Fibroblast of lung (primary cell): ENCODE data around the gene MRPL38. TPM values are rescaled to one million over a fixed set of nuclear protein-coding genes. Genes with fewer than 3 reads are reported as not detected.
"Not testable (repeated sequence)": the region's sequence is repeated elsewhere in the genome, so short reads cannot be mapped to it uniquely, and the experiment has no call there.

ENCODE experiments used
- DNase-seq, 2 donors: peaks; one replicate each; pipeline versions ENCODE4 v3.0.0 to v3.0.0-alpha.2; 2010; ENCODE audit warnings: low read depth in 2 of 2
- H2AFZ ChIP-seq: 2 replicates; pipeline ENCODE4 v1.5.1; 2012; ENCODE audit warnings: low read length, control low read depth, inconsistent platforms
- H3K27ac ChIP-seq: 2 replicates; pipeline ENCODE4 v1.5.1; 2011; ENCODE audit warnings: low read length, control low read depth; ENCODE audit not compliant: insufficient read depth
- H3K27me3 ChIP-seq: 2 replicates; pipeline ENCODE4 v1.5.1; 2011; ENCODE audit warnings: mild to moderate bottlenecking, low read length; ENCODE audit not compliant: control insufficient read depth, insufficient read depth
- H3K36me3 ChIP-seq: 2 replicates; pipeline ENCODE4 v1.5.1; 2011; ENCODE audit warnings: low read length; ENCODE audit not compliant: control insufficient read depth, insufficient read depth
- H3K4me1 ChIP-seq: 2 replicates; pipeline ENCODE4 v1.5.1; 2011; ENCODE audit warnings: low read length; ENCODE audit not compliant: control insufficient read depth, insufficient read depth; ENCODE audit errors: extremely low read depth
- H3K4me2 ChIP-seq: 2 replicates; pipeline ENCODE4 v1.5.1; 2011; ENCODE audit warnings: low read length, control low read depth; ENCODE audit not compliant: insufficient read depth; ENCODE audit errors: extremely low read depth
- H3K4me3 ChIP-seq, 4 experiments: fragments of 200-600 bp in 1 of 4; sonication (generic) in 1 of 4; replicated peaks in 1 of 4; 2 replicates each; pipeline ENCODE4 v1.5.1; 2011 to 2016; ENCODE audit warnings: low read length in 4 of 4, low read depth in 3 of 4, mild to moderate bottlenecking in 3 of 4, control low read depth in 2 of 4, inconsistent platforms in 1 of 4, mixed read lengths in 1 of 4; ENCODE audit not compliant: insufficient read depth in 1 of 4; ENCODE audit errors: control extremely low read depth in 1 of 4
- H3K79me2 ChIP-seq: 2 replicates; pipeline ENCODE4 v1.5.1; 2012; ENCODE audit warnings: mild to moderate bottlenecking, low read length, inconsistent platforms; ENCODE audit not compliant: control insufficient read depth, insufficient read depth
- H3K9ac ChIP-seq: 2 replicates; pipeline ENCODE4 v1.5.1; 2011; ENCODE audit warnings: mild to moderate bottlenecking, low read length, control low read depth; ENCODE audit not compliant: insufficient read depth
- H3K9me3 ChIP-seq: 2 replicates; pipeline ENCODE4 v1.5.1; 2012; ENCODE audit warnings: low read depth, low read length; ENCODE audit not compliant: control insufficient read depth, insufficient read depth
- H4K20me1 ChIP-seq: 2 replicates; pipeline ENCODE4 v1.5.1; 2011; ENCODE audit warnings: low read length; ENCODE audit not compliant: control insufficient read depth, insufficient read depth; ENCODE audit errors: extremely low read depth
- CTCF ChIP-seq, 2 donors: IDR thresholded peaks in 1 of 2; conservative IDR thresholded peaks in 1 of 2; 1 replicate in 1 of 2; 2 replicates in 1 of 2; pipeline ENCODE4 v1.5.1; 2011 to 2012; ENCODE audit warnings: low read length in 2 of 2, control low read depth in 1 of 2, inconsistent platforms in 1 of 2, low read depth in 1 of 2, mild to moderate bottlenecking in 1 of 2
- EZH2 ChIP-seq: IDR thresholded peaks from 2 replicates; pipeline ENCODE4 v1.5.1; 2012; ENCODE audit warnings: low read length, control low read depth, mild to moderate bottlenecking; ENCODE audit errors: missing control alignments
- polyA plus RNA-seq, 2 donors: library from polyadenylated mRNA; depleted of rRNA in 1 of 2; stranded (reverse) in 1 of 2; unstranded in 1 of 2; fragments of >200 nt; gene quantifications; 2 replicates each; pipeline ENCODE4 v1.2.1, GENCODE V29; 2011 to 2012; ENCODE audit warnings: missing spikeins in 1 of 2
- total RNA-seq: library from RNA; depleted of rRNA; stranded (reverse); fragments of >200 nt; gene quantifications from 2 replicates; pipeline ENCODE4 v1.2.1, GENCODE V29; 2014

MRPL38 gene
- total and polyA plus RNA-seq, 2 donors (not counting 1 experiment from before 2014, with no cell fraction given): 19.3 to 36.0 TPM

- peaks cover 5% of the 10 kb centered on the region for H3K79me2 ChIP-seq
Observed at GRCh38 chr17:75854101-75854748, 50.5 kb downstream of the MRPL38 start.

GRCh38 chr17:75853433-75853832 lies 51.3 kb downstream of the MRPL38 start:
- Histone ChIP-seq H3K9ac (no peak overlapping the region), H2AFZ (no peak overlapping the region), H4K20me1 (no peaks in the 10 kb centered on the region), H3K27ac (peak overlapping the region; percentile 74), H3K79me2 (peaks cover 5% of the 10 kb centered on the region), H3K4me3 (peak overlapping the region in 1 of 4 experiments; percentile 20), H3K27me3 (no peaks in the 10 kb centered on the region), H3K9me3 (no peaks in the 10 kb centered on the region), H3K36me3 (peaks cover 6% of the 10 kb centered on the region), H3K4me1 (peaks cover 9% of the 10 kb centered on the region), H3K4me2 (peak overlapping the region; percentile 48)
- peak in 1 of 2 donors; percentile 63 for DNase-seq
- TF ChIP-seq EZH2 (no peak), CTCF (conservative IDR thresholded peaks at IDR 0.05 in 1 of 2, IDR thresholded peaks at IDR 0.05 in 1 of 2; ENCODE audit: low read depth in 1 of 2, low read length in 2 of 2) (no peak)

More at GRCh38 chr17:75854101-75854748, 50.5 kb downstream of the MRPL38 start:
- Histone ChIP-seq H2AFZ (no peak overlapping the region), H3K4me1 (peaks cover 9% of the 10 kb centered on the region), H3K9me3 (no peaks in the 10 kb centered on the region), H3K4me2 (peak overlapping the region; percentile 90), H3K36me3 (peaks cover 6% of the 10 kb centered on the region), H4K20me1 (no peaks in the 10 kb centered on the region), H3K27ac (peak overlapping the region; percentile 74), H3K27me3 (no peaks in the 10 kb centered on the region), H3K4me3 (peak overlapping the region; percentile 62 to 96 (median 78)), H3K9ac (peak overlapping the region; percentile 67)
- no peak for TF ChIP-seq CTCF (conservative IDR thresholded peaks at IDR 0.05 in 1 of 2, IDR thresholded peaks at IDR 0.05 in 1 of 2; ENCODE audit: low read depth in 1 of 2, low read length in 2 of 2)
- no peak for TF ChIP-seq EZH2
- DNase-seq: peak; percentile 53 to 63

GRCh38 chr17:75851693-75851991 lies 53.0 kb downstream of the MRPL38 start:
- not testable (repeated sequence) for H3K79me2 ChIP-seq, H4K20me1 ChIP-seq, H3K4me2 ChIP-seq, H3K4me3 ChIP-seq, H3K27ac ChIP-seq, H3K9ac ChIP-seq, H3K9me3 ChIP-seq, H2AFZ ChIP-seq, H3K27me3 ChIP-seq, H3K4me1 ChIP-seq
- peak in 1 of 2 donors; percentile 47 for DNase-seq
- peaks cover 18% of the 10 kb centered on the region for H3K36me3 ChIP-seq
